SIG-M5 (cell line): ENCODE results near the gene PARD3B.

Experiments
- DNase-seq: peaks from one replicate; lab custom pipeline; 2025; lab: John Stamatoyannopoulos, UW

The PARD3B gene

GRCh38 chr2:204544961-204545860 is at the start of gene PARD3B:
Gene PARD3B, plus strand, starts transcription at chr2:204545475. Its CDS starts 525 bp downstream, at chr2:204546000.
- no peak for DNase-seq

- no peak for DNase-seq
These were observed 48.5 kb upstream of the PARD3B start for GRCh38 chr2:204496779-204497178.

- DNase-seq: no peak
These were observed 47.4 kb upstream of the PARD3B start for GRCh38 chr2:204497855-204498254.

GRCh38 chr2:204498291-204498690 is 47.0 kb upstream of the PARD3B start:
- DNase-seq: no peak

GRCh38 chr2:204503869-204504268 is 41.4 kb upstream of the PARD3B start:
- no peak for DNase-seq

GRCh38 chr2:204504594-204504993 is 40.7 kb upstream of the PARD3B start:
- no peak for DNase-seq

GRCh38 chr2:204505488-204505887 is 39.8 kb upstream of the PARD3B start:
- no peak for DNase-seq

- DNase-seq: no peak
These were observed 39.3 kb upstream of the PARD3B start for GRCh38 chr2:204505946-204506345.

GRCh38 chr2:204507636-204508035 is 37.6 kb upstream of the PARD3B start:
- no peak for DNase-seq

GRCh38 chr2:204510709-204511420 is 34.4 kb upstream of the PARD3B start:
- DNase-seq: no peak

- DNase-seq: no peak
These were observed 30.8 kb upstream of the PARD3B start for GRCh38 chr2:204514439-204514838.

GRCh38 chr2:204515416-204515815 is 29.9 kb upstream of the PARD3B start:
- DNase-seq: no peak

GRCh38 chr2:204517154-204517553 is 28.1 kb upstream of the PARD3B start:
- no peak for DNase-seq

- no peak for DNase-seq
These were observed 15.3 kb upstream of the PARD3B start for GRCh38 chr2:204529795-204530463.

- DNase-seq: no peak
These were observed 14.8 kb upstream of the PARD3B start for GRCh38 chr2:204530464-204530805.

GRCh38 chr2:204533629-204534370 is 11.5 kb upstream of the PARD3B start:
- no peak for DNase-seq

GRCh38 chr2:204535356-204535755 is 9.9 kb upstream of the PARD3B start:
- DNase-seq: no peak

- no peak for DNase-seq
These were observed 9.5 kb upstream of the PARD3B start for GRCh38 chr2:204535764-204536163.

GRCh38 chr2:204538182-204539018 is 6.9 kb upstream of the PARD3B start:
- DNase-seq: no peak

- DNase-seq: no peak
These were observed 6.3 kb upstream of the PARD3B start for GRCh38 chr2:204539019-204539385.

GRCh38 chr2:204541637-204542036 is 3.6 kb upstream of the PARD3B start:
- no peak for DNase-seq
